Suprapubic skin (tissue), 4 donors: ENCODE results near the gene PDXDC1. TPM values are rescaled to one million over a fixed set of nuclear protein-coding genes. Genes with fewer than 3 reads are reported as not detected.
A peak's percentile ranks its signal among the peaks of the same experiment; 100 is the strongest.

ENCODE experiments used
- DNase-seq, 2 donors: peaks; one replicate each; pipeline ENCODE4 v3.0.0-alpha.2; 2019; ENCODE audit warnings: low spot score in 2 of 2
- H3K27ac ChIP-seq: fragments of 200-600 bp; sonication (generic); one replicate; pipeline ENCODE4 v1.5.1; 2019
- H3K27me3 ChIP-seq: fragments of 200-600 bp; sonication (generic); one replicate; pipeline ENCODE4 v1.5.1; 2019
- H3K36me3 ChIP-seq: fragments of 200-600 bp; sonication (generic); one replicate; pipeline ENCODE4 v1.5.1; 2019
- H3K4me1 ChIP-seq: fragments of 200-600 bp; sonication (generic); one replicate; pipeline ENCODE4 v1.5.1; 2019
- H3K4me3 ChIP-seq: fragments of 200-600 bp; sonication (generic); one replicate; pipeline ENCODE4 v1.5.1; 2019; ENCODE audit warnings: mild to moderate bottlenecking
- H3K9me3 ChIP-seq: fragments of 200-600 bp; sonication (generic); one replicate; pipeline ENCODE4 v1.5.1; 2019
- CTCF ChIP-seq, 2 donors: fragments of 200-600 bp in 1 of 2; fragments of 450-650 bp in 1 of 2; sonication (generic) in 1 of 2; IDR thresholded peaks; one replicate each; pipeline ENCODE4 v1.5.1; 2016 to 2019; ENCODE audit warnings: antibody characterized with exemption in 2 of 2, mild to moderate bottlenecking in 1 of 2, moderate library complexity in 1 of 2
- EP300 ChIP-seq: sonication (generic); formaldehyde crosslinking; IDR thresholded peaks from one replicate; pipeline ENCODE4 v1.6.1; 2017; ENCODE audit warnings: antibody characterized with exemption
- POLR2A ChIP-seq, 2 donors: fragments of 450-650 bp; IDR thresholded peaks; one replicate each; pipeline ENCODE4 v1.6.1; 2017; ENCODE audit warnings: antibody characterized with exemption in 2 of 2, mild to moderate bottlenecking in 2 of 2, moderate library complexity in 2 of 2
- POLR2AphosphoS5 ChIP-seq, 3 donors: sonication (generic); formaldehyde crosslinking; IDR thresholded peaks; one replicate each; pipeline ENCODE4 v1.6.1; 2017; ENCODE audit warnings: antibody characterized with exemption in 3 of 3
- WGBS: methylation state at CpG from one replicate; pipeline ENCODE4 v1.1.5; 2018; 5-methylcytosine and 5-hydroxymethylcytosine counted together
- total RNA-seq, 4 donors: library from RNA; depleted of rRNA; stranded (reverse); fragments of >200 nt; gene quantifications; one replicate each; pipeline ENCODE4 v1.1.0, GENCODE V29; 2016

The PDXDC1 gene
- total RNA-seq, 4 donors from 2014 or later = 37.8 to 81.0 (median 62.4) TPM

- no peak for DNase-seq
- Histone ChIP-seq H3K27ac (no peak overlapping the region), H3K36me3 (peaks cover 12% of the 10 kb centered on the region), H3K4me1 (peaks cover 33% of the 10 kb centered on the region), H3K9me3 (no peaks in the 10 kb centered on the region), H3K27me3 (no peaks in the 10 kb centered on the region), H3K4me3 (no peak overlapping the region)
- TF ChIP-seq POLR2A (IDR thresholded peaks at IDR 0.05) = no peak
- WGBS = 94% methylated on average over 9 of the region's 9 CpGs
Measured at GRCh38 chr16:15051387-15051951, 76.6 kb downstream of the PDXDC1 start.

- WGBS = 62% methylated on average over 10 of the region's 10 CpGs
- Histone ChIP-seq H3K27ac (no peak overlapping the region), H3K4me3 (no peak overlapping the region), H3K4me1 (peaks cover 41% of the 10 kb centered on the region), H3K36me3 (no peaks in the 10 kb centered on the region), H3K9me3 (no peaks in the 10 kb centered on the region), H3K27me3 (no peaks in the 10 kb centered on the region)
- DNase-seq = no peak
- no peak for TF ChIP-seq POLR2A (IDR thresholded peaks at IDR 0.05)
- TF ChIP-seq EP300 = no peak
- no peak for TF ChIP-seq POLR2AphosphoS5 (IDR thresholded peaks at IDR 0.05)
- TF ChIP-seq CTCF (IDR thresholded peaks at IDR 0.05) = no peak
Measured at GRCh38 chr16:15052747-15053476, 78.1 kb downstream of the PDXDC1 start.

GRCh38 chr16:15053904-15054303 lies 79.1 kb downstream of the PDXDC1 start:
- H3K4me3 ChIP-seq = peak overlapping the region; percentile 97
- TF ChIP-seq POLR2AphosphoS5 (IDR thresholded peaks at IDR 0.05) (no peak), EP300 (no peak), CTCF (IDR thresholded peaks at IDR 0.05) (no peak), POLR2A (IDR thresholded peaks at IDR 0.05) (no peak)
- H3K27me3 ChIP-seq = no peaks in the 10 kb centered on the region
- 88% methylated on average over 10 of the region's 10 CpGs for WGBS
- H3K9me3 ChIP-seq = no peaks in the 10 kb centered on the region
- DNase-seq = no peak
- H3K4me1 ChIP-seq = peaks cover 42% of the 10 kb centered on the region
- H3K27ac ChIP-seq = no peak overlapping the region
- peaks cover 4% of the 10 kb centered on the region for H3K36me3 ChIP-seq

- Histone ChIP-seq H3K36me3 (peaks cover 10% of the 10 kb centered on the region), H3K4me1 (peaks cover 41% of the 10 kb centered on the region), H3K27me3 (no peaks in the 10 kb centered on the region), H3K9me3 (no peaks in the 10 kb centered on the region), H3K4me3 (peak overlapping the region; percentile 97), H3K27ac (peak overlapping the region; percentile 90)
- WGBS = 69% methylated on average over 19 of the region's 19 CpGs
- TF ChIP-seq CTCF (IDR thresholded peaks at IDR 0.05) (no peak), POLR2A (IDR thresholded peaks at IDR 0.05) (no peak), POLR2AphosphoS5 (IDR thresholded peaks at IDR 0.05) (no peak)
- no peak for DNase-seq
Measured at GRCh38 chr16:15054357-15055140, 79.7 kb downstream of the PDXDC1 start.

DNA sequence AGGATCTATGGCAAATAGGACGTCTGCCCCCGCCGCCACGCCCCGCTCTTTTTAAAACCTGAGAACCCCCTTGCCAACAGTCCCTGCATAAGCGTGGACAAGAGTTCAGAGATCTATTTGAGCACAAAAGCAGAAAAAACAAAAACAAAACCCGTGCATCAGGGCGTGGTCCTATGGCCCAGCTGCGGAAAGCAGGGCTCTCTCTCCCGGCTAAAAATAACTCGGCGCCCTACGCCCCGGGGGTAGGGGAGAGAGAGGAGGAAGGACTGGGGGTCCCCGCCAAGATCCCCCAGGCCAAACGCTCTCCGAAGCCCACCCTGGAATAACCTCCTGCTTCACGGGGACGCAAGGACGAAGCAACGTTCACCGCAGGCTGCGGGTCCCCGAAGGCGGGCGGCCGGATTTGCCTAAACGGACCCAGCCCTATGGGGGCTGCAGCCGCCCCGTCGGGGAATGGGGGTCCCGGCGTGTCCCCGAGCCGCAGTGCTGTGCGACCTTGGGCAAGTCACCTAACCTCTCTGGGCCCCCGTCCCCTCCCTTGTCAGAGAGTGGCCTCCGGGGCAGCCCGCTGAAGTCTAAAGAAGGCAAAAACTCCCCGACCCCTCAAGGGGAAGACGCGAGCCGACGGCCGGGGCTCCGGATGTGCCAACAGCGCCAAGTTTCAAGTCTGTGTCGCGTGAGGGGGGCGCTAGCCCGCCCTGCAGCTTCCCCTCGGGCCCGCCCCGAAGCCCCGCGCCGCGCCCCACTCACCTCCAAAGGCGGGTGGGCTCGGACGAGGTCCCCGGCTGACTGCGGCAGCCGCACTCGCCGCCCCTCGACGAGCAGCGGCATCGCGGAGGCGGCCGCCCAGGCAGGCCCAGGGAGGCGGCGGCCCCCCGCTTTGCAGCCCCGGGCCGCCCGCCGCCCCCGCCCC lies 80.6 kb downstream of the PDXDC1 start:
- Histone ChIP-seq H3K27me3 (no peaks in the 10 kb centered on the region), H3K27ac (peak overlapping the region; percentile 90), H3K4me1 (peaks cover 39% of the 10 kb centered on the region), H3K4me3 (peak overlapping the region; percentile 97), H3K36me3 (peaks cover 12% of the 10 kb centered on the region), H3K9me3 (no peaks in the 10 kb centered on the region)
- 2% methylated on average over 37 of the region's 81 CpGs for WGBS
- DNase-seq = peak; percentile 79 to 82
- TF ChIP-seq CTCF (IDR thresholded peaks at IDR 0.05) (no peak), EP300 (no peak), POLR2AphosphoS5 (IDR thresholded peaks at IDR 0.05) (no peak), POLR2A (IDR thresholded peaks at IDR 0.05) (no peak)
